B cell (primary cell): ENCODE results near the gene PRR14.
"Not testable (repeated sequence)": the region's sequence is repeated elsewhere in the genome, so short reads cannot be mapped to it uniquely, and the experiment has no call there.

ENCODE experiments used
- EZH2 ChIP-seq: IDR thresholded peaks from 2 replicates; pipeline ENCODE4 v1.6.1; 2012; ENCODE audit warnings: borderline replicate concordance, low read depth, mild to moderate bottlenecking, moderate library complexity, low read length; ENCODE audit not compliant: insufficient read depth, poor library complexity, severe bottlenecking
- TF ChIP-seq, protein P1 (sequence below): fragments of 200-600 bp; IDR thresholded peaks from one replicate; pipeline ENCODE4 v1.8.0; 2022; ENCODE audit warnings: antibody characterized with exemption, mild to moderate bottlenecking

DNA sequence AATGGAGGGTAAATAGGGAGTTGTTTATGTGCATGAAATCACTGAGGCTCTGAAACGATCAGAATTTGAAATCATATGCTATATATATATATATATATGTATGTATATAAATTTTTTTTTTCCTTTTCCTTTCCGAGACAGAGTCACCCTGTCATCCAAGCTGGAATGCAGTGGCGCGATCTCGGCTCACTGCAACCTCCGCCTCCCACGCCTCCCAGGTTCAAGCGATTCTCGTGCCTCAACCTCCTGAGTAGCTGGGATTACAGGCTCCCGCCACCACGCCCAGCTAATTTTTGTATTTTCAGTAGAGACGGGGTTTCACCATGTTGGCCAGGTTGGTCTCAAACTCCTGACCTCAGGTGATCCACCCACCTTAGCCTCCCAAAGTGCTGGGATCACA is 52.3 kb downstream of the PRR14 start:
- TF ChIP-seq, protein P1, sequence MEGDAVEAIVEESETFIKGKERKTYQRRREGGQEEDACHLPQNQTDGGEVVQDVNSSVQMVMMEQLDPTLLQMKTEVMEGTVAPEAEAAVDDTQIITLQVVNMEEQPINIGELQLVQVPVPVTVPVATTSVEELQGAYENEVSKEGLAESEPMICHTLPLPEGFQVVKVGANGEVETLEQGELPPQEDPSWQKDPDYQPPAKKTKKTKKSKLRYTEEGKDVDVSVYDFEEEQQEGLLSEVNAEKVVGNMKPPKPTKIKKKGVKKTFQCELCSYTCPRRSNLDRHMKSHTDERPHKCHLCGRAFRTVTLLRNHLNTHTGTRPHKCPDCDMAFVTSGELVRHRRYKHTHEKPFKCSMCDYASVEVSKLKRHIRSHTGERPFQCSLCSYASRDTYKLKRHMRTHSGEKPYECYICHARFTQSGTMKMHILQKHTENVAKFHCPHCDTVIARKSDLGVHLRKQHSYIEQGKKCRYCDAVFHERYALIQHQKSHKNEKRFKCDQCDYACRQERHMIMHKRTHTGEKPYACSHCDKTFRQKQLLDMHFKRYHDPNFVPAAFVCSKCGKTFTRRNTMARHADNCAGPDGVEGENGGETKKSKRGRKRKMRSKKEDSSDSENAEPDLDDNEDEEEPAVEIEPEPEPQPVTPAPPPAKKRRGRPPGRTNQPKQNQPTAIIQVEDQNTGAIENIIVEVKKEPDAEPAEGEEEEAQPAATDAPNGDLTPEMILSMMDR, result not testable (repeated sequence)
- not testable (repeated sequence) for TF ChIP-seq EZH2
